ENCODE data around the gene RNF214.
"Not testable (repeated sequence)": the region's sequence is repeated elsewhere in the genome, so short reads cannot be mapped to it uniquely, and the experiment has no call there.

The RNF214 gene

DNA sequence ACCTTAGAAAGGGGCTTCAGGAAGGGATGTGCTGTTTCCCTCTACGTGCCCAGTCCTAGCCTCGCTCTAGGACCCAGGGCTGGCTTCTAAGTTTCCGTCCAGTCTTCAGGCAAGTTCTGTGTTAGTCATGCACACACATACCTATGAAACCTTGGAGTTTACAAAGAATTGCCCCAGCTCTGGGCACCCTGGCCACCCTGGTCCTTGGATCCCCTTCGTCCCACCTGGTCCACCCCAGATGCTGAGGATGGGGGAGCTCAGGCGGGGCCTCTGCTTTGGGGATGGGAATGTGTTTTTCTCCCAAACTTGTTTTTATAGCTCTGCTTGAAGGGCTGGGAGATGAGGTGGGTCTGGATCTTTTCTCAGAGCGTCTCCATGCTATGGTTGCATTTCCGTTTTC lies 35.5 kb upstream of the RNF214 start:
- no peak for DNase-seq

DNA sequence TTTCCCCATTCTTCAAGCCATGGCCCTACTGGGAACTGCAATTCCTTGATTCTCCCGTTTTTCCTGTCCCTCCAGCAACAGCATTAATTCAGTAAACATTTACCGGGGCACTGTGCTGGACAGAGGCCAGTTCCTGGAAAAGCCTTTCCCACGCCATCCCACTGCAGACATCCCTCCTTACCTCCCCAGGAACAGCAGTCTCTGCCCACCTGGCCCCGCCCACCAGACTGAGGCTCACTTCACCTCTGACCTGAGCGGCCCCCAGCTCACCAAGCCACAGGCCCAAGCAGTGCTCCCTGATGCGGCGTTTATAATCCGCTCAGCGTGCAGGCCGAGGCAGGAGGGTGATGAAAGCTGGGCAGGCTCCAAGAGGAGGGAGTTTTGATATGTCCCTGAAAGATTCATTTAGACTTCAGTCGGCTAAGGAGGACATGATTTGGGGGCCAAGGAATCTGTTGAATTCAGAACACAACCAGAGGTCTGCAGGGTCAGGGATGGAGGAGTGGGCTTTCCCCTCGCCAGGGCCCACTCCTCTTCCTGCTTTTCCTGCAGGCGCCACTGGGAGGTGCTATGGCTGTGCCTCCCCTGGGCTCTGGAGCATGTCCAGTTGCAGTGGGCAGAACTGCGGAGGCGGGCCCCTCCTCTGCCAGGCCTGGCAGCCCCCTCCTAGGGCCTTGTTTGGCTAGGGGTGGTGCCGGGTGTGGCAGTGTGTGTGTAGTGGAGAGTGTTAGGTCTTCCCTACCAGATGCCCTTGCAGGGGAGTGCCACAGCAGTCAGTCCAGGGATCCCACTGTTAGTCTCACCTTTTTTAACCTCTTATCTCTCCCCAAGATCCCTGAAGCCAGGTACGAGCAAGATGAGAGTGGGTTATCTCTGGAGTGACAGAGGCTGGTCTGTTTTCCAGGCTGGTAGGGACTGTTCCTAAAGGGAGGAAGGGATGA lies 34.7 kb upstream of the RNF214 start:
- in situ Hi-C loops (cut with MboI; ENCODE audit: low pct_unique_long_range_greater_than_20kb, low sequenced_read_pairs) = no loop called here
- no peak for DNase-seq

More for the DNA sequence above, 35.5 kb upstream of the RNF214 start:
- in situ Hi-C loops (cut with MboI; ENCODE audit: low pct_unique_long_range_greater_than_20kb, low sequenced_read_pairs) = no loop called here

DNA sequence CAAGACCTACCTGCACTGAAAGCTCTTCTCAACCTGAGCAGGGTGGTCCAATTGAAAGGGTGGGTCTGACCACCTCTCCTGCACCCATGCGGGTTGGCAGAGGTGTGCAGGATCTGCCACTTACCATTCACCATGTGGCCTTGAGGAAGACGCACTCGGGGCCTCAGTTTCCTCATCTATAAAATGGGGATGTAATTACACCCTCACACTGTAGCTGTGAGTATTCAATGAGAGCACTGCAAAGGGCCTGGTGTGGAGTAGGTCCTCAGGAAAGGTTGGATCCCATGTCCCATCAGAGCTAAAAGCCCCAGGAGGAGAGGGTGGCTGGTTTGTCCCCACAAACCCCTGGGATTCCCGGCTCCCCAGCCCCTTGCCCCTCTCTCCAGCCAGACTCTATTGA lies 33.9 kb upstream of the RNF214 start:
- no peak for DNase-seq
- in situ Hi-C loops (cut with MboI; ENCODE audit: low pct_unique_long_range_greater_than_20kb, low sequenced_read_pairs) = no loop called here

DNA sequence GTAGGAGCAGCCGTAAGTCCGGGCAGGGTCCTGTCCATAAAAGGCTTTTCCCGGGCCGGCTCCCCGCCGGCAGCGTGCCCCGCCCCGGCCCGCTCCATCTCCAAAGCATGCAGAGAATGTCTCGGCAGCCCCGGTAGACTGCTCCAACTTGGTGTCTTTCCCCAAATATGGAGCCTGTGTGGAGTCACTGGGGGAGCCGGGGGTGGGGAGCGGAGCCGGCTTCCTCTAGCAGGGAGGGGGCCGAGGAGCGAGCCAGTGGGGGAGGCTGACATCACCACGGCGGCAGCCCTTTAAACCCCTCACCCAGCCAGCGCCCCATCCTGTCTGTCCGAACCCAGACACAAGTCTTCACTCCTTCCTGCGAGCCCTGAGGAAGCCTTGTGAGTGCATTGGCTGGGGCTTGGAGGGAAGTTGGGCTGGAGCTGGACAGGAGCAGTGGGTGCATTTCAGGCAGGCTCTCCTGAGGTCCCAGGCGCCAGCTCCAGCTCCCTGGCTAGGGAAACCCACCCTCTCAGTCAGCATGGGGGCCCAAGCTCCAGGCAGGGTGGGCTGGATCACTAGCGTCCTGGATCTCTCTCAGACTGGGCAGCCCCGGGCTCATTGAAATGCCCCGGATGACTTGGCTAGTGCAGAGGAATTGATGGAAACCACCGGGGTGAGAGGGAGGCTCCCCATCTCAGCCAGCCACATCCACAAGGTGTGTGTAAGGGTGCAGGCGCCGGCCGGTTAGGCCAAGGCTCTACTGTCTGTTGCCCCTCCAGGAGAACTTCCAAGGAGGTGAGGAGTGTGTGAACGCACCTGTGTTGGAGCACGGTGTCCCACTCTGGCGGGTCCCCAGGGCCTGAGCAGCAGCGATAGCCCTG lies 33.2 kb upstream of the RNF214 start, which contains the start of gene TAGLN:
TSS of gene TAGLN (plus strand) at position 318 of the 863 bp plus-strand sequence. CDS start 3,644 bp downstream, outside the sequence.
- no peak for DNase-seq
- in situ Hi-C loops (cut with MboI; ENCODE audit: low pct_unique_long_range_greater_than_20kb, low sequenced_read_pairs) = no loop called here

DNA sequence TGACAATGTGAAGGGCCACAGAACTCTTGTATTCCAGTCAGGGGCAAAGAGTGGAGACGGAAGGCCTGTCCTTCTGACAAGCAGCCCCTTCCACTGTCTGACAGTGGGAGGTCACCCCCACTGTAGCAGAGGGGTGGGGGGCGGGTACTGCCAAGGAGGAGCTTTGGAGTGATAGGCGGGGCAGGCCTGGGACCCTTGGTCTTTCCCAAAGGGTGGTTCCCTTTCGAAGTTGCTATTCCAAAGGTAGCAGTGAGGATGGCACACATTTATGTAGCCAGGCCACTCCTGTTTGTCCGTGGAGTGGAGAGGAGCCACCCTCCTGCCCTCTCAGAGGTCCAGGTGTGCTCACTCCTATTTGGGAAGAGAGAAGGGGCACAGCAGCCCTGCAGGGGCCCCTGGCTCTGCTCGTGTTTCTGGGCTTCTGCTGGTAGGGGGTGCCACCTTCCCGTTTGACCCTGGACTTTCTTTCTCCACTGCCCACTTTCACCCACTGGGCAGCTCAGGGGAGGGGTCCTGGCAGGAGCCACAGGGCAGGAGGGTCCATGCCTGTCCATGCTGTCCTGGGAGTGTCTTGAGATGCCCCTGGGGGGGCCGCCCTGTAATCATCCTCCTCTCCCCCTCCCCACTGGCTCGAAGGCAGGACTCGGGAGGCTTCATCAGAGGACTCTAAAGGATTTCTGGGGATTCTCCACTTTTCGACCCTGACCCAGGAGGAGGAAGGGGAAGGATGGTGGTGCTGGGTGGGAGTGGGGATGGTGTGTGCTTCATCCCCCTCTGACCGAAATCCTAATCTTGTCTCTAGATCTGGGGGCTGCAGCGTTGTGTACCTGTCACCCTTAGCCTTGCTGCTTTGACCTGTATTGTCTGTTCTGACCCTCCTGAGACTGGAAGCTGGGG lies 32.3 kb upstream of the RNF214 start:
- DNase-seq = no peak
- in situ Hi-C loops (cut with MboI; ENCODE audit: low pct_unique_long_range_greater_than_20kb, low sequenced_read_pairs) = no loop called here

DNA sequence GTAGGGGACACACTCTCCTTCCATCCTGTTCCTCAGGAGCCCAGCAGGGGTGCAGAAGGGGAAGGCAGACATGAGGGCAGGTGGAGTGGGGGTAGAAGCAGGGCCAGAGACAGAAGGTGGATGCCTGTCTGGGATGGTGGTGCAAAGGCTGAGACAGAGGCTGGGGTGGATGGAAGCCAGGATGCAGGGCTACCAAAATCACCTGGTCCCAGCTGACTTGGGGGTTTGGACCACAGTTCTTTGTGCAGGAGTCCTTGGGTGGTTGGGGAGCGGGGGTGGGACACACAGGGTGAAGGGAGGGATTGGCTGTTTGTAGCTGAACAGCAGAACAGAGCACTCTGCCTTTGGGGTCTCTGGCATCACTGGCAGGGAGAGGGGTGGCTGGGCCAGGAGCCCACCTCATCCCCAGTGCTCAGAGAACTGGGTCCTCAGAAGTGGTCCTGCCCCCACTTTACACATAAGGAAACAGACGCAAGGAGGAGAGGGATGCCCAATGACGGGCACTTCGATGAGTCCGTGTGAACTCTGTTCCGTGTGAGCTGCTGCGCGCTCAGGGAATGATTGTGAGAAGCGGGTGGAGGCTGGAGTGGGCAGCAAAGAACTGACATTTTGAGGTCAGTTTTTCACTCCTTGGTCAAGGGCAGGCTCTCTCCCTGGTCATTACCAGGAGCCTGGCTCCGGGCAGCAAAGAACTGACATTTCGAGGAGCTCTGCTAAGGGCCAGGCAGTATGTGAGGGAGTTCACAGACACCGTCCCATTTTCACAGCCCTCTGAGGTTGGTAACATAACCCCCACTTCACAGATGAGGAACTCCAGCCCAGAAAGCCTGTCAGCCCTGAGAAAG lies 31.4 kb upstream of the RNF214 start:
- in situ Hi-C loops (cut with MboI; ENCODE audit: low pct_unique_long_range_greater_than_20kb, low sequenced_read_pairs) = no loop called here
- no peak for DNase-seq

DNA sequence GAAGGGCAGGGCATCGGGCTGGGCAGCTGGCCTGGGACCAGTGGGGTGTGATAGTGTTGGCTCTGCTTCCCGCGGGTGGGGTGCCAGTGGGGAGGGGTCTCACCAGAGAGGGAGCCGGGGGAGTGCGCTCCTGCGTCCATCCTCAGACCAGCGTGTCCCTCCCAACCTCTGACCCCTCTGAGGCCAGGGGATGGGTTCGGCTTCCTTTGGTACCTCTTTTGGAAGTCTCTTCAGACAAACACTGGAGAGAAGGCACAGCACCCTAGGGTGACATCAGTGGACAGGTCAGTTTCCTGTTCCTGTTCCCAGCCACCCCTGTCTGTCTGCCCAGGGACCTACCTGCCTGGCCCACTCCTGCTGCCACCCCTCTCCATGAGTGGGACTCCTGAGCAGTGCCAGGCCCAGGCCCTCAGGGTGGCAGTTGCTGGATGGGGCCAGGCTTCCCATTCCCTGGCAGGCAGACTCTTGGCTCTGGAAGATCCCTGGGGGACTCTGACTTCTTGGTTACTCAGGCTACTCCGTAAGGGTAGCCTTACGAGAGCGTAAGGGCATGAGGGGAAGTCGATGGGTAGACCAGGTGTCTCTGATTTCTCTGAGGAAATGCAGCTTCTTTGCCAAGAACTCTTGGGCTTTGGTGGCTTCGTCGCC lies 30.7 kb upstream of the RNF214 start:
- DNase-seq = no peak
- in situ Hi-C loops (cut with MboI; ENCODE audit: low pct_unique_long_range_greater_than_20kb, low sequenced_read_pairs) = no loop called here

DNA sequence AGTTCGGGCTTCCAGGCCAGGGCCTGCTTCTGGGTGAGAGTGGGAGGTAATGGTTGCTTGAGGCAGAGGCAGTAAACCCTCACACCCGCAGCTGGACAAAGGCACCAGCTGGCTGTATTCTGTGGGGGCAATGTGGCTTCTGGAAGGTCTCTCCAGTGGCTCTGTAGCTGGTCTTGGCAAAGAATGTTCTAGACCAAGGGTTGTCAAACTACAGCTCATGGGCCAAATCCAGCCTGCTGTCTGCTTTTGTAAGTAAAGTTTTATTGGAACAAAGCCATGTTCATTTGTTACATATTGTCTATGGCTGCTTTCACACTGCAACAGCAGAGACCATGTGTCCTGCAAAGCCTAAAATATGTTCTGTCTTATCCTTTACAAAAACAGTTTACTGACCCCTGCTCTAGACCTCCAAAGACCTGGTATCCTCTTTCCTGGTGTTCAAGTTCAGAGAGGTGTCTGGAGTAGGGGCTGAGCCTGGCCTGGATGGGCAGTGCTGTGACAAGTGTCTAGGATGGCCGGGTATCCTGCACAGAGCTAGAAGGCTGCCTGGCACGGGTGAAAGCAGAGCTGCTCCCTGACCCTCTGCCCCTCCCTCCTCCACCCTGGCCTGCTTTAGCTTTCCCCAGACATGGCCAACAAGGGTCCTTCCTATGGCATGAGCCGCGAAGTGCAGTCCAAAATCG lies 29.9 kb upstream of the RNF214 start:
- in situ Hi-C loops (cut with MboI; ENCODE audit: low pct_unique_long_range_greater_than_20kb, low sequenced_read_pairs) = no loop called here
- no peak for DNase-seq

DNA sequence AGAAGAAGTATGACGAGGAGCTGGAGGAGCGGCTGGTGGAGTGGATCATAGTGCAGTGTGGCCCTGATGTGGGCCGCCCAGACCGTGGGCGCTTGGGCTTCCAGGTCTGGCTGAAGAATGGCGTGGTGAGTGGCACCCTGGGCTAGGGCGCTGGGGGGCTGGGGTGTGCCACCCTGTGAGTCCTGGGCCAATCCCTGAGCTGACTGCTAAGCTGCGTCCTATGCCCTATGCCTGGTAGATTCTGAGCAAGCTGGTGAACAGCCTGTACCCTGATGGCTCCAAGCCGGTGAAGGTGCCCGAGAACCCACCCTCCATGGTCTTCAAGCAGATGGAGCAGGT lies 29.4 kb upstream of the RNF214 start:
- no peak for DNase-seq
- in situ Hi-C loops (cut with MboI; ENCODE audit: low pct_unique_long_range_greater_than_20kb, low sequenced_read_pairs) = no loop called here

DNA sequence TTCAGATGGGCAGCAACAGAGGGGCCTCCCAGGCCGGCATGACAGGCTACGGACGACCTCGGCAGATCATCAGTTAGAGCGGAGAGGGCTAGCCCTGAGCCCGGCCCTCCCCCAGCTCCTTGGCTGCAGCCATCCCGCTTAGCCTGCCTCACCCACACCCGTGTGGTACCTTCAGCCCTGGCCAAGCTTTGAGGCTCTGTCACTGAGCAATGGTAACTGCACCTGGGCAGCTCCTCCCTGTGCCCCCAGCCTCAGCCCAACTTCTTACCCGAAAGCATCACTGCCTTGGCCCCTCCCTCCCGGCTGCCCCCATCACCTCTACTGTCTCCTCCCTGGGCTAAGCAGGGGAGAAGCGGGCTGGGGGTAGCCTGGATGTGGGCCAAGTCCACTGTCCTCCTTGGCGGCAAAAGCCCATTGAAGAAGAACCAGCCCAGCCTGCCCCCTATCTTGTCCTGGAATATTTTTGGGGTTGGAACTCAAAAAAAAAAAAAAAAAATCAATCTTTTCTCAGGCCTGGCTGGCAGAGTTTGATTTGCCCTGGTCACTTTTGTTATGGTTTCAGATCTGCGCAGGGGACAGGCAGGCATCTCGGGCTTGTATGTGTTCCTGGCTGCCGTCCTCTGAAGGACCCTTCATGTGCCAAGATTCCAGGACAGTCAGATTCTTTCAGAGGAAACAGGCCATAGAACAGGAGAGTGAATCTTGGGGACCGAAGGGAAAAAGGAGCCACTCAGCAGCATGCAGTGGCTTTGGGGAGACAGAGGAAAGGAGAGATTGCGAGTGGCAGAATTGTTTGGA lies 28.0 kb upstream of the RNF214 start:
- no peak for DNase-seq
- in situ Hi-C loops (cut with MboI; ENCODE audit: low pct_unique_long_range_greater_than_20kb, low sequenced_read_pairs) = loop anchor here (5.0 kb wide), 1 partner anchor 72 kb away; no protein-coding TSS in a partner anchor

DNA sequence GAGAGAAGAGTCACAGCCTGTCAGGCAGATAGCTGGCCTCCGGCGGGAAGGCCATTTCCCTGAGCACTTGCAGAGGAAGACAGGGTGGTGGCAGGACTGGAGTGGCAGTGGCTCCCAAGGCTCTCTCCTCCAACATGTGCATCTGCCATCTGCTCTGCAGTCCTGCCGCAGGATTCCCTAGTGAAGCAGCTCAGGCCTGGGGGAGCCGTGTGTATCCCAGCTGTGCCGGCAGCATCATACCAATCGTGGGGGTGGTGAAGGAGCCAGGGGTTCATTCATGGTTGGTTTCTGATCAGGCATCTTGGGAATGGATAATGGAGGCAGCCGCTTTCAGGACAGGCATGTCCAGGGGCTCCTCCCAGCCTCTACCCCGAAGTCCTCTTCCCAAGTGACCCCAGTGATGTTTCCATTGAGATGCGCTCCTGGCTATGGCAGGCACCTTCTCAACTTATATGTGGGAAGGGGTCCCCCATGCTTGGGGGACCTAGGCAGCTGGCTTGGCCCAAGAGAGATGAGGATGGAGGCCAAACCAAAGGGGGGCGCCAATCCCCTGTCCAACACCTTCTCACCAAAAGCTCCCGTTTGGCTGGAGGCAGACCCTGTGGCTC lies 27.2 kb upstream of the RNF214 start:
- DNase-seq = no peak
- in situ Hi-C loops (cut with MboI; ENCODE audit: low pct_unique_long_range_greater_than_20kb, low sequenced_read_pairs) = loop anchor here (5.0 kb wide), 1 partner anchor 73 kb away; no protein-coding TSS in a partner anchor

DNA sequence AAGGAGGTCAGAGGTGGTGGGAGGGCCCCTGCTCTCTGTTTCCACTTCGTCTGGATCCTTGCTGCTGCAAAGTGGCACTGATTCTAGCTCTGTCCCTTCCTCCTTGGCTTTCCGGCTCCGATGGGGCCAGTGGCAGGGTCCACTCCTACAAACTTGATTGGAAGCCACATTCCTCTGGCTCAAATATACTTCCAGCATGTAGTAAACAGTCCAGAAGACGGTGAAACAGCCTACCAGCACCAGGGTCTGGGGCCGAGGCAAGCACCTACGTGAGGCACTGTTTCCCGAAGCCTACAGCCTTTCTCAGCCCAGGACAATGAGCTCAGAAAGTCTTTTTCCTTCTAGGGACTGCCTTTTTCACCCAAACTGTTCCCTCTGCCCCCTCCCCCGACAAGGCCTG lies 26.4 kb upstream of the RNF214 start:
- in situ Hi-C loops (cut with MboI; ENCODE audit: low pct_unique_long_range_greater_than_20kb, low sequenced_read_pairs) = loop anchor here (5.0 kb wide), 1 partner anchor 74 kb away; no protein-coding TSS in a partner anchor
- DNase-seq = not testable (repeated sequence)

DNA sequence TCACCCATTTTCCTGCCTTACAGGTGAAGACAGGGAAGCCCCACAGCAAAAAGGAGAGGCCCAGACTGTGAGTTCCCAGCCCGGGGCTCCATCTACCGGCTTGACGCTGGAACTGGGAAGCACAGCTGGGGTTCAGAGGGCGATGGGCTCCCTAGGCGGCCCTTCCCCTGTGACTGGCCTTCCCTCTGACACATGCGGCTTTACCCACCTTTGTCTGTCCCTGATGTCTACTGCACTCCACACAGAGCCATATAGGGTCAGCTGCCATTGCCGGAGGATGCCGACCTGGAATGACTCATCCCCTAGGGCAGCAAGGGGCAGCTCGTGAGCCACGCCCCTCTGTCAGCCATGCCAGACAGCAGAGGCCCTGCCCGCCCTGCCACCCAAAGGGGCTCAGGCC lies 25.6 kb upstream of the RNF214 start:
- DNase-seq = not testable (repeated sequence)
- in situ Hi-C loops (cut with MboI; ENCODE audit: low pct_unique_long_range_greater_than_20kb, low sequenced_read_pairs) = loop anchor here (5.0 kb wide), 1 partner anchor 75 kb away; no protein-coding TSS in a partner anchor

DNA sequence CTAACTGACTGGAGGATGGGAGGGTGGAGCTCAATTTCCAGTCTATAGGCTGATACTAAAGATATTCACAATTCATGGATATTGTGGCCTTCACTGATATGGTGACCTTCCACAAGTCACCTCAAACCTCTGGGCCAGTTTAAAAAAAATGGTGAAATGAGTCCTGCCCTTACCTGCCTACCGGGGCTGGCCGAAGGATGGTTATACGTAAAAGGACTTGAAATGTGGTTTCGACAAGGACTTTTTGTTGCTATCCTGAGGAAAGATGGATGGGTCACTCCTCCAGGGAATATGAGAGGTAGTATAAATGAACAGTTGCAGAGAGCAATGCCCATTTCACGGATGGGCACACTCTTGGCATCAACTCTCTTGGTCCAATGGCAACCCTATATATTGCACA lies 25.0 kb upstream of the RNF214 start:
- in situ Hi-C loops (cut with MboI; ENCODE audit: low pct_unique_long_range_greater_than_20kb, low sequenced_read_pairs) = loop anchor here (5.0 kb wide), 1 partner anchor 75 kb away; no protein-coding TSS in a partner anchor
- not testable (repeated sequence) for DNase-seq

DNA sequence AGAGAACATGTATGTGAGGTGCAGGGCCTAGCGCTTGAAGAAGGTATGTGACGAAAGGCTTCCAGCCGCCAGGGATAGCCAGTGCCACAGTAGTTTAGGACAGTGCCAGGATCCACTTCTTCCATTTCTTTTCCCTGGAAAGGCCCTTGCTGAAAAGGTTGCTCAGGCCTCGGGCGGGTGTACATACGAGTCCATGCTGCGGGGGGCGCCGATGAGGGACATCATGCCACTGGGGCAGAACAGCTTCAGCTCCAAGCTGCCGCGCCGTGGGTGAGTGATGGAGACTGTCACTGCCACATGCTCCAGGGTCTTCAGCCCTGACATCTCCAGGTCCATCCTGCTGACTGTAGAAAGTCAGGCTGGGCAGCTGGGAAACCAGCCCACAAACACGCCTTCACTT lies 23.8 kb upstream of the RNF214 start:
- not testable (repeated sequence) for DNase-seq
- in situ Hi-C loops (cut with MboI; ENCODE audit: low pct_unique_long_range_greater_than_20kb, low sequenced_read_pairs) = loop anchor here (5.0 kb wide), 1 partner anchor 76 kb away; no protein-coding TSS in a partner anchor

All from KBM-7 (cell line).